Measurements from ENCODE around the gene CSTPP1. TPM values are rescaled to one million over a fixed set of nuclear protein-coding genes. Genes with fewer than 3 reads are reported as not detected.

The CSTPP1 gene
- total RNA-seq, 3 donors from 2014 or later (not counting 1 experiment from before 2014, with no cell fraction given), result 16.2 to 17.8 (median 16.9) TPM

DNA sequence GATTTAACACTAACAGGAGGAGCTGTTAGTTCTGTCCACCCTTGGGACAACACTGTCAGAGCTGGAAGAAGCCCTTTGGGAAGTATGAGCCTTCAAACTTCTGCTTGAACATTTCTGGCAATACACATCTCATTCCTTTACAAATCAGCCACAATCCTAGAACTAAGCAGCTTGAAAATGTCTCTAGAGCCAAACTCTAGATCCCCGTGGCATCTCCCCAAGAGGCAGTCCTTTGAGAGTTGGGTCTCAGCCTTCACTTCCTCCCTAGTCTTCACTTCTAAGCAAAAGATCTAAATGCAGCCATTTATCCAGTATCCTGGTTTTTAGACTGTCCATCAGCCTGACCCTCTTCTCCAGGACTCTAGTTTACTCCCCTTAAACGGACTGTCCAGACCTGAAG, 213.2 kb downstream of the CSTPP1 start:
- H3K36me3 ChIP-seq (ENCODE audit: control insufficient read depth, insufficient read depth, low read length), result no peaks in the 10 kb centered on the region
- Mint-ChIP-seq H3K4me3 (no peak overlapping the region), H3K27me3 (ENCODE audit: low read depth in 2 of 2) (no peaks in the 10 kb centered on the region), H3K9me3 (no peaks in the 10 kb centered on the region), H3K27ac (no peak overlapping the region), H3K36me3 (no peaks in the 10 kb centered on the region), H3K4me1 (peaks cover 16% of the 10 kb centered on the region in 2 donors)
- no peaks in the 10 kb centered on the region for H3K9me3 ChIP-seq (ENCODE audit: control insufficient read depth, insufficient read depth, low read length)
- DNase-seq, result no peak
- no peak for ATAC-seq
- WGBS (ENCODE audit: insufficient coverage), result 56% methylated on average over 1 of the region's 2 CpGs
- intact Hi-C loops (cut with micrococcal nuclease), result no loop called here
- no peaks in the 10 kb centered on the region for H3K27me3 ChIP-seq (ENCODE audit: control insufficient read depth, insufficient read depth, low read length)
- no peak overlapping the region for H3K4me3 ChIP-seq (ENCODE audit: low read length)
- H3K27ac ChIP-seq (ENCODE audit: low read length), result no peak overlapping the region
- TF ChIP-seq, protein P1, sequence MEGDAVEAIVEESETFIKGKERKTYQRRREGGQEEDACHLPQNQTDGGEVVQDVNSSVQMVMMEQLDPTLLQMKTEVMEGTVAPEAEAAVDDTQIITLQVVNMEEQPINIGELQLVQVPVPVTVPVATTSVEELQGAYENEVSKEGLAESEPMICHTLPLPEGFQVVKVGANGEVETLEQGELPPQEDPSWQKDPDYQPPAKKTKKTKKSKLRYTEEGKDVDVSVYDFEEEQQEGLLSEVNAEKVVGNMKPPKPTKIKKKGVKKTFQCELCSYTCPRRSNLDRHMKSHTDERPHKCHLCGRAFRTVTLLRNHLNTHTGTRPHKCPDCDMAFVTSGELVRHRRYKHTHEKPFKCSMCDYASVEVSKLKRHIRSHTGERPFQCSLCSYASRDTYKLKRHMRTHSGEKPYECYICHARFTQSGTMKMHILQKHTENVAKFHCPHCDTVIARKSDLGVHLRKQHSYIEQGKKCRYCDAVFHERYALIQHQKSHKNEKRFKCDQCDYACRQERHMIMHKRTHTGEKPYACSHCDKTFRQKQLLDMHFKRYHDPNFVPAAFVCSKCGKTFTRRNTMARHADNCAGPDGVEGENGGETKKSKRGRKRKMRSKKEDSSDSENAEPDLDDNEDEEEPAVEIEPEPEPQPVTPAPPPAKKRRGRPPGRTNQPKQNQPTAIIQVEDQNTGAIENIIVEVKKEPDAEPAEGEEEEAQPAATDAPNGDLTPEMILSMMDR (IDR thresholded peaks at IDR 0.05), result no peak
- peaks cover 17% of the 10 kb centered on the region for H3K4me1 ChIP-seq (ENCODE audit: control insufficient read depth, insufficient read depth, low read length)

DNA sequence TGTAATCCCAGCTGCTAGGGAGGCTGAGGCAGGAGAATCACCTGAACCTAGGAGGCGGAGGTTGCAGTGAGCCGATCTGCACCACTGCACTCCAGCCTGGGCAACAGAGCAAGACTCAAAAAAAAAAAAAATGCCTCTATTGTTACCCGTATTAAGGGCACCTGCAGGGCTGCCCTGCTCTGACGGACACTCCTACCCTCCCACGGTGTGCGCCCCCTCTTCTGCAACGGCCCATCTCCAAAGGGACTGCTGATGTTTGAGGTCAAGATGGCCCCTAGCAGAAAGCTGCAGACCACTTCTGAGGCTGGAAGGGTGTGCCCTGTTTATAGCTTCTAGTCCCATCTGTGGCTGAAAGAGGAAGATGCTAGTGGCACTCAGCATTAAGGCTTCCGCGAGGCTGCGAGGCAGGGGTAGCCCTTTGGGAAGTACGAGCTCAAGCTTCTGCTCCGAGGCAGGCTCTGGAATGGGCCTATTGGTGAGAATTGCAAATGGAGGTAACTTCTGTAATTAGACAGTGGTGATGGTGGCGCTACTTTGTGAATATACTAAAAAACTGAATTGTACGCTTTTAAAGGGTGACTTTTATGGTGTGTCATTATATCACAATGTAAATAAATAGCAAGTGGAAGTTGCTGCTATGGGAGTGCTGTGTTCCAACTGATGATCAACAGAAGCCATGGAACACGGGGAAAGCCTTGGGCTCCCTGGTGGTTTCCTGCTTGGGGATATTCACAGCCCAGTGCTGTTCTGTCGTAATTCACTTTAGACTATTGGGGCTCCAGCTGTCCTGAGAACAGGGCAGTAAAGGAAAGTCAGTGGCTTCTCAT, 215.8 kb downstream of the CSTPP1 start:
- H3K27me3 Mint-ChIP-seq (ENCODE audit: low read depth in 2 of 2), result no peaks in the 10 kb centered on the region
- no peaks in the 10 kb centered on the region for H3K9me3 ChIP-seq (ENCODE audit: control insufficient read depth, insufficient read depth, low read length)
- no peaks in the 10 kb centered on the region for H3K36me3 ChIP-seq (ENCODE audit: control insufficient read depth, insufficient read depth, low read length)
- no peak overlapping the region for H3K4me3 ChIP-seq (ENCODE audit: low read length)
- H3K27ac ChIP-seq (ENCODE audit: low read length), result no peak overlapping the region
- no peak overlapping the region for H3K27ac Mint-ChIP-seq
- intact Hi-C loops (cut with micrococcal nuclease), result no loop called here
- peaks cover 26 to 30% of the 10 kb centered on the region in 2 donors for H3K4me1 Mint-ChIP-seq
- ATAC-seq, result no peak
- H3K4me3 Mint-ChIP-seq, result no peak overlapping the region
- no peaks in the 10 kb centered on the region for H3K27me3 ChIP-seq (ENCODE audit: control insufficient read depth, insufficient read depth, low read length)
- no peaks in the 10 kb centered on the region for H3K9me3 Mint-ChIP-seq
- 70% methylated on average over 16 of the region's 16 CpGs for WGBS (ENCODE audit: insufficient coverage)
- peaks cover 31% of the 10 kb centered on the region for H3K4me1 ChIP-seq (ENCODE audit: control insufficient read depth, insufficient read depth, low read length)
- no peaks in the 10 kb centered on the region for H3K36me3 Mint-ChIP-seq
- TF ChIP-seq, protein P1 (IDR thresholded peaks at IDR 0.05), result no peak
- DNase-seq, result no peak

DNA sequence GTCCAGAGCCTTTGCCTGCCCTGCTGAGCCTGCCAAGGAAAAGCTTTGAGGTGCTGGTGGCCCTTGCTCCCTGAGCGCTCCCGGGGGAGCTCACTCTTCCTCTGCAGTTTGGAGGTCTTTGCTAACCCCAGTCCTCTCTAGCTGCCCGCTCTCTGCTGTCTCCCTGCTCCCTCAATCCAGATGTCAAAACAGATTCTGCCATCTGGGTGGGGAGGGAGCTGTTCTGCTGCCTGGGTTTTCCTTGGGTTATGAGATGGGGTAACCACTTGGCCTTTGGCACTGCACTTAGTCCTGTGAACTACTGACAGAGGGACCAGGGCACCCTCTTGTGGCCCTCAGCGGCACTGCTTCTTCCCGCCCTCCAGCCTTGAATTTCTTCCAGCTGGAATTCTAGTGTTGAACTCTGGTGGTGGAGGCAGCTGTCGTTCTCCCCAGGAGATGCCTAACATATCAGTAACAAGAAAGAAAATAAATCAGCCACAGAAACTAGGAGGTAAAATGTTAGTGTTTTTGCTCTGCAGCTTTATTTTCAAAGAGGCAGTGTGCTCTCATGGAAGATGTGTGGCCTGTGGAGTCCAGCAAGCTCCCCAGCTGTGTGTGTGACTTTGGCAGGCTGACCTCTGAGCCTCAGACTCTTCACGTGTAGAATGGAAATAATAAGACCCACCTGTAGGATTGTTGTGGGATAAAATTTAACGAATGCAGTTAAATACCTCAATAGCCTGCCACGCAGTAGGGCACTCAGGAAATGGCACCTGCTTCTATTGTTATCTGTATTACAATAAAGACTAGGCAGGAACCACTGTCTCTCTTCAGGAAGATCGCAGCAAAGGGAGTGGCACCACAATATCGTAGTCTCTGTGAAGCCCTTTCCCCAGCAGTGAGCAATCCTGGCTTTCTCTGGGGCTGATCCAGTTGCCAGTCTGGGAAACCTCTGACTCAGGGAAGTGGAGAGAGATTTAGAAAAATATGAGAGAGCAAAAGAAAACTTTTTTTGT, 216.7 kb downstream of the CSTPP1 start:
- ATAC-seq (peak; percentile 54 to 70 (median 64)), DNase-seq (peak; percentile 31 to 77)
- Histone ChIP-seq H3K9me3 (ENCODE audit: control insufficient read depth, insufficient read depth, low read length) (no peaks in the 10 kb centered on the region), H3K4me1 (ENCODE audit: control insufficient read depth, insufficient read depth, low read length) (peaks cover 31% of the 10 kb centered on the region), H3K4me3 (ENCODE audit: low read length) (no peak overlapping the region), H3K27ac (ENCODE audit: low read length) (no peak overlapping the region), H3K27me3 (ENCODE audit: control insufficient read depth, insufficient read depth, low read length) (no peaks in the 10 kb centered on the region), H3K36me3 (ENCODE audit: control insufficient read depth, insufficient read depth, low read length) (no peaks in the 10 kb centered on the region)
- Mint-ChIP-seq H3K27me3 (ENCODE audit: low read depth in 2 of 2) (no peaks in the 10 kb centered on the region), H3K27ac (peak overlapping the region; percentile 12 to 24), H3K9me3 (no peaks in the 10 kb centered on the region), H3K36me3 (no peaks in the 10 kb centered on the region), H3K4me3 (peak overlapping the region; percentile 9), H3K4me1 (peaks cover 26 to 30% of the 10 kb centered on the region in 2 donors)
- TF ChIP-seq, protein P1 (IDR thresholded peaks at IDR 0.05), result peak; percentile 75
- 68% methylated on average over 10 of the region's 11 CpGs for WGBS (ENCODE audit: insufficient coverage)
- intact Hi-C loops (cut with micrococcal nuclease), result loop anchor here (1.0 kb wide), 1 partner anchor 264 kb away; no protein-coding TSS in a partner anchor
